Naive B cell (primary cell): ENCODE measurements around the gene DCBLD1. TPM values are rescaled to one million over a fixed set of nuclear protein-coding genes. Genes with fewer than 3 reads are reported as not detected.
A peak's percentile ranks its signal among the peaks of the same experiment; 100 is the strongest.
"Not testable (repeated sequence)": the region's sequence is repeated elsewhere in the genome, so short reads cannot be mapped to it uniquely, and the experiment has no call there.

Experiments used
- ATAC-seq, 2 donors: fragments of 150-1000 bp; cut with Tn5 transposase; 2 replicates each; pipeline ENCODE4 v1.10.0; 2021; ENCODE audit warnings: low read depth in 2 of 2, mild to moderate bottlenecking in 2 of 2, moderate library complexity in 2 of 2
- DNase-seq: peaks from one replicate; pipeline ENCODE4 v3.0.0; 2022
- H3K27ac Mint-ChIP-seq, 6 donors: one replicate each; pipeline ENCODE4 v1.8.0; 2020 to 2022; ENCODE audit warnings: mild to moderate bottlenecking in 6 of 6, mixed read lengths in 6 of 6, moderate library complexity in 5 of 6, inconsistent platforms in 2 of 6
- H3K27me3 Mint-ChIP-seq, 3 donors: one replicate each; pipeline ENCODE4 v1.8.0; 2021 to 2022; ENCODE audit warnings: mixed read lengths in 3 of 3, mild to moderate bottlenecking in 1 of 3
- H3K36me3 Mint-ChIP-seq, 2 donors: one replicate each; pipeline ENCODE4 v1.8.0; 2020 to 2022; ENCODE audit warnings: mixed read lengths in 2 of 2, inconsistent platforms in 1 of 2, mild to moderate bottlenecking in 1 of 2
- H3K4me1 Mint-ChIP-seq, 3 donors: one replicate each; pipeline ENCODE4 v1.8.0; 2020 to 2022; ENCODE audit warnings: mixed read lengths in 3 of 3, inconsistent platforms in 1 of 3, mild to moderate bottlenecking in 1 of 3, moderate library complexity in 1 of 3
- H3K4me3 Mint-ChIP-seq, 8 donors: one replicate each; pipeline ENCODE4 v1.8.0; 2020 to 2022; ENCODE audit warnings: mild to moderate bottlenecking in 8 of 8, mixed read lengths in 8 of 8, moderate library complexity in 8 of 8, inconsistent platforms in 2 of 8
- H3K9me3 Mint-ChIP-seq, 7 donors: one replicate each; pipeline ENCODE4 v1.8.0; 2020 to 2022; ENCODE audit warnings: mixed read lengths in 7 of 7, mild to moderate bottlenecking in 5 of 7, inconsistent platforms in 2 of 7, moderate library complexity in 1 of 7
- polyA plus RNA-seq, 6 donors: library from polyadenylated mRNA; unstranded; fragments of 300-500 nt; fragmentation: Illumina TruSeq; gene quantifications; one replicate each; pipeline ENCODE4 v1.2.3, GENCODE V29; 2021; ENCODE audit warnings: low read depth in 6 of 6

The DCBLD1 gene
- polyA plus RNA-seq, 6 donors from 2014 or later, result 0.23 to 0.65 (median 0.34) TPM; not detected in 3

- Mint-ChIP-seq H3K27ac (no peak overlapping the region), H3K27me3 (peaks cover 14 to 35% (median 23%) of the 10 kb centered on the region in 3 donors), H3K4me1 (no peaks in the 10 kb centered on the region), H3K9me3 (no peaks in the 10 kb centered on the region), H3K4me3 (no peak overlapping the region), H3K36me3 (no peaks in the 10 kb centered on the region)
- DNase-seq (no peak), ATAC-seq (no peak)
Observed at GRCh38 chr6:117512056-117512828, 29.8 kb downstream of the DCBLD1 start.

GRCh38 chr6:117512987-117513573 lies 30.6 kb downstream of the DCBLD1 start:
- Mint-ChIP-seq H3K4me1 (no peaks in the 10 kb centered on the region), H3K9me3 (no peaks in the 10 kb centered on the region), H3K27ac (no peak overlapping the region), H3K4me3 (no peak overlapping the region), H3K36me3 (no peaks in the 10 kb centered on the region), H3K27me3 (peaks cover 14 to 40% (median 26%) of the 10 kb centered on the region in 3 donors)
- ATAC-seq (no peak), DNase-seq (no peak)

GRCh38 chr6:117513778-117514365 lies 31.4 kb downstream of the DCBLD1 start:
- peaks cover 14 to 36% (median 26%) of the 10 kb centered on the region in 3 donors for H3K27me3 Mint-ChIP-seq
- H3K36me3 Mint-ChIP-seq, result no peaks in the 10 kb centered on the region

GRCh38 chr6:117514655-117515054 lies 32.2 kb downstream of the DCBLD1 start:
- peak overlapping the region in 1 of 6 donors; percentile 57 for H3K27ac Mint-ChIP-seq
- DNase-seq (no peak), ATAC-seq (no peak)
- H3K4me3 Mint-ChIP-seq, result no peak overlapping the region
- peaks cover 10 to 28% (median 20%) of the 10 kb centered on the region in 3 donors for H3K27me3 Mint-ChIP-seq
- H3K9me3 Mint-ChIP-seq, result no peaks in the 10 kb centered on the region
- no peaks in the 10 kb centered on the region for H3K36me3 Mint-ChIP-seq
- no peaks in the 10 kb centered on the region for H3K4me1 Mint-ChIP-seq

More at GRCh38 chr6:117513778-117514365, 31.4 kb downstream of the DCBLD1 start:
- DNase-seq (no peak), ATAC-seq (no peak)
- Mint-ChIP-seq H3K4me3 (no peak overlapping the region), H3K4me1 (no peaks in the 10 kb centered on the region), H3K27ac (no peak overlapping the region), H3K9me3 (no peaks in the 10 kb centered on the region)

GRCh38 chr6:117515326-117515725 lies 32.9 kb downstream of the DCBLD1 start:
- Mint-ChIP-seq H3K27me3 (peaks cover 7 to 26% (median 15%) of the 10 kb centered on the region in 3 donors), H3K27ac (no peak overlapping the region), H3K9me3 (no peaks in the 10 kb centered on the region), H3K4me3 (no peak overlapping the region), H3K4me1 (no peaks in the 10 kb centered on the region), H3K36me3 (no peaks in the 10 kb centered on the region)
- DNase-seq, result no peak
- no peak for ATAC-seq

GRCh38 chr6:117517995-117518394 lies 35.5 kb downstream of the DCBLD1 start:
- H3K4me3 Mint-ChIP-seq, result not testable (repeated sequence)

GRCh38 chr6:117518870-117519269 lies 36.4 kb downstream of the DCBLD1 start:
- Mint-ChIP-seq H3K9me3 (no peaks in the 10 kb centered on the region), H3K4me3 (no peak overlapping the region)
- ATAC-seq, result no peak

More at GRCh38 chr6:117517995-117518394, 35.5 kb downstream of the DCBLD1 start:
- H3K27me3 Mint-ChIP-seq, result peaks cover 5 to 28% (median 23%) of the 10 kb centered on the region in 3 donors
- H3K4me1 Mint-ChIP-seq, H3K9me3 Mint-ChIP-seq, H3K36me3 Mint-ChIP-seq, H3K27ac Mint-ChIP-seq, DNase-seq, ATAC-seq: not testable (repeated sequence)

GRCh38 chr6:117520603-117521395 lies 38.3 kb downstream of the DCBLD1 start:
- ATAC-seq (no peak), DNase-seq (no peak)
- no peaks in the 10 kb centered on the region for H3K9me3 Mint-ChIP-seq
- no peak overlapping the region for H3K27ac Mint-ChIP-seq
- no peaks in the 10 kb centered on the region for H3K36me3 Mint-ChIP-seq
- peaks cover 9 to 19% (median 13%) of the 10 kb centered on the region in 3 donors for H3K27me3 Mint-ChIP-seq
- H3K4me1 Mint-ChIP-seq, result no peaks in the 10 kb centered on the region
- H3K4me3 Mint-ChIP-seq, result no peak overlapping the region

More at GRCh38 chr6:117518870-117519269, 36.4 kb downstream of the DCBLD1 start:
- Mint-ChIP-seq H3K27me3 (peaks cover 8 to 20% (median 17%) of the 10 kb centered on the region in 3 donors), H3K4me1 (no peaks in the 10 kb centered on the region), H3K36me3 (no peaks in the 10 kb centered on the region), H3K27ac (no peak overlapping the region)
- no peak for DNase-seq

GRCh38 chr6:117521791-117522502 lies 39.5 kb downstream of the DCBLD1 start:
- Mint-ChIP-seq H3K4me1 (no peaks in the 10 kb centered on the region), H3K9me3 (no peaks in the 10 kb centered on the region), H3K36me3 (no peaks in the 10 kb centered on the region), H3K27me3 (peaks cover 9 to 27% (median 16%) of the 10 kb centered on the region in 3 donors), H3K27ac (no peak overlapping the region), H3K4me3 (no peak overlapping the region)
- DNase-seq (no peak), ATAC-seq (no peak)

GRCh38 chr6:117525607-117526006 lies 43.1 kb downstream of the DCBLD1 start:
- no peak for DNase-seq
- Mint-ChIP-seq H3K27me3 (peaks cover 4 to 23% (median 15%) of the 10 kb centered on the region in 3 donors), H3K9me3 (no peaks in the 10 kb centered on the region), H3K27ac (no peak overlapping the region), H3K4me1 (no peaks in the 10 kb centered on the region), H3K4me3 (no peak overlapping the region), H3K36me3 (no peaks in the 10 kb centered on the region)
- no peak for ATAC-seq

GRCh38 chr6:117530467-117531242 lies 48.2 kb downstream of the DCBLD1 start:
- Mint-ChIP-seq H3K36me3 (no peaks in the 10 kb centered on the region), H3K27ac (no peak overlapping the region), H3K4me1 (no peaks in the 10 kb centered on the region), H3K4me3 (no peak overlapping the region), H3K27me3 (peaks cover 0 to 29% (median 17%) of the 10 kb centered on the region in 3 donors), H3K9me3 (no peaks in the 10 kb centered on the region)
- ATAC-seq (no peak), DNase-seq (no peak)

- Mint-ChIP-seq H3K27me3 (peaks cover 2 to 28% (median 17%) of the 10 kb centered on the region in 3 donors), H3K9me3 (no peaks in the 10 kb centered on the region), H3K27ac (peak overlapping the region in 1 of 6 donors; percentile 64), H3K36me3 (no peaks in the 10 kb centered on the region), H3K4me1 (no peaks in the 10 kb centered on the region), H3K4me3 (no peak overlapping the region)
- DNase-seq, result no peak
- no peak for ATAC-seq
Observed at GRCh38 chr6:117531346-117531745, 48.9 kb downstream of the DCBLD1 start.
